Measurements from ENCODE around the gene TESK2.
A peak's percentile ranks its signal among the peaks of the same experiment; 100 is the strongest.

The TESK2 gene

DNA sequence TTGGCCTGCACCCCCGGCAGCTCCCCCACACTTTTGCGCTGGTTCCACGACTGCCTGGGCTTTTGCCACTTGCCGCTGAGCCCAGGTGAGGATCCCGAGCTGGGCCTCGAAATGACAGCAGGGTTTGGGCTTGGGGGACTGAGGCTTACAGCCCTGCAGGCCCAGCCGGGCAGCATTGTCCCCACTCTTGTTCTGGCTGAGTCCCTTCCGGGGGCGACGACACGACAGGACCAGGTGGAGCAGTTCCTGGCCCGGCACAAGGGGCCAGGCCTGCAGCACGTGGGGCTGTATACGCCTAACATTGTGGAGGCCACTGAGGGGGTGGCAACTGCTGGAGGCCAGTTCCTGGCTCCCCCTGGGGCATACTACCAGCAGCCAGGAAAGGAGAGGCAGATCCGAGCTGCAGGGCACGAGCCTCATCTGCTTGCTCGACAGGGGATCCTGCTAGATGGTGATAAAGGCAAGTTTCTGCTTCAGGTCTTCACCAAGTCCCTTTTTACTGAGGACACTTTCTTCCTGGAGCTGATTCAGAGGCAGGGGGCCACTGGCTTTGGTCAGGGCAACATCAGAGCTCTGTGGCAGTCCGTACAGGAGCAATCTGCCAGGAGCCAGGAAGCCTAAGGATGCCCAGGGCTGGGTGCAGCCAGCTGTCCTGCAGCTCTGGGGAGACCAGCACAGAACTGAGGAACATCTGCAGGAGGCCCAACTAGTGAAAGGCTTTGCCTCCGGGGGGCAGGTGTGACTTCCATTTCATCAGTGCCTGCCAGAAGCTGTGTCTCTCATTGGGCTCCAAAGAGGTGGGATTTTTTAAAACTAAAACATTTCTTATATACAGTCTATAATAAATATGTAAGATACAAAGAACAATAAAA is 163.1 kb downstream of the TESK2 start:
- H3K4me3 ChIP-seq (ENCODE audit: low read depth, low read length) = no peak overlapping the region
- H2AFZ ChIP-seq = no peak overlapping the region
- TF ChIP-seq, protein P1, sequence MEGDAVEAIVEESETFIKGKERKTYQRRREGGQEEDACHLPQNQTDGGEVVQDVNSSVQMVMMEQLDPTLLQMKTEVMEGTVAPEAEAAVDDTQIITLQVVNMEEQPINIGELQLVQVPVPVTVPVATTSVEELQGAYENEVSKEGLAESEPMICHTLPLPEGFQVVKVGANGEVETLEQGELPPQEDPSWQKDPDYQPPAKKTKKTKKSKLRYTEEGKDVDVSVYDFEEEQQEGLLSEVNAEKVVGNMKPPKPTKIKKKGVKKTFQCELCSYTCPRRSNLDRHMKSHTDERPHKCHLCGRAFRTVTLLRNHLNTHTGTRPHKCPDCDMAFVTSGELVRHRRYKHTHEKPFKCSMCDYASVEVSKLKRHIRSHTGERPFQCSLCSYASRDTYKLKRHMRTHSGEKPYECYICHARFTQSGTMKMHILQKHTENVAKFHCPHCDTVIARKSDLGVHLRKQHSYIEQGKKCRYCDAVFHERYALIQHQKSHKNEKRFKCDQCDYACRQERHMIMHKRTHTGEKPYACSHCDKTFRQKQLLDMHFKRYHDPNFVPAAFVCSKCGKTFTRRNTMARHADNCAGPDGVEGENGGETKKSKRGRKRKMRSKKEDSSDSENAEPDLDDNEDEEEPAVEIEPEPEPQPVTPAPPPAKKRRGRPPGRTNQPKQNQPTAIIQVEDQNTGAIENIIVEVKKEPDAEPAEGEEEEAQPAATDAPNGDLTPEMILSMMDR (IDR thresholded peaks at IDR 0.05) = no peak
- peak overlapping the region; percentile 77 for H3K4me2 ChIP-seq (ENCODE audit: low read length)
- no peak overlapping the region for H3K9ac ChIP-seq
- no peaks in the 10 kb centered on the region for H3K9me3 ChIP-seq (ENCODE audit: control insufficient read depth, low read length)
- no peak overlapping the region for H3K27ac ChIP-seq
- H3K79me2 ChIP-seq = no peaks in the 10 kb centered on the region
- no peaks in the 10 kb centered on the region for H3K4me1 ChIP-seq
- H3K27me3 ChIP-seq (ENCODE audit: control insufficient read depth, insufficient read depth, low read length) = no peaks in the 10 kb centered on the region
- H3K36me3 ChIP-seq (ENCODE audit: control insufficient read depth, insufficient read depth, low read length) = no peaks in the 10 kb centered on the region

DNA sequence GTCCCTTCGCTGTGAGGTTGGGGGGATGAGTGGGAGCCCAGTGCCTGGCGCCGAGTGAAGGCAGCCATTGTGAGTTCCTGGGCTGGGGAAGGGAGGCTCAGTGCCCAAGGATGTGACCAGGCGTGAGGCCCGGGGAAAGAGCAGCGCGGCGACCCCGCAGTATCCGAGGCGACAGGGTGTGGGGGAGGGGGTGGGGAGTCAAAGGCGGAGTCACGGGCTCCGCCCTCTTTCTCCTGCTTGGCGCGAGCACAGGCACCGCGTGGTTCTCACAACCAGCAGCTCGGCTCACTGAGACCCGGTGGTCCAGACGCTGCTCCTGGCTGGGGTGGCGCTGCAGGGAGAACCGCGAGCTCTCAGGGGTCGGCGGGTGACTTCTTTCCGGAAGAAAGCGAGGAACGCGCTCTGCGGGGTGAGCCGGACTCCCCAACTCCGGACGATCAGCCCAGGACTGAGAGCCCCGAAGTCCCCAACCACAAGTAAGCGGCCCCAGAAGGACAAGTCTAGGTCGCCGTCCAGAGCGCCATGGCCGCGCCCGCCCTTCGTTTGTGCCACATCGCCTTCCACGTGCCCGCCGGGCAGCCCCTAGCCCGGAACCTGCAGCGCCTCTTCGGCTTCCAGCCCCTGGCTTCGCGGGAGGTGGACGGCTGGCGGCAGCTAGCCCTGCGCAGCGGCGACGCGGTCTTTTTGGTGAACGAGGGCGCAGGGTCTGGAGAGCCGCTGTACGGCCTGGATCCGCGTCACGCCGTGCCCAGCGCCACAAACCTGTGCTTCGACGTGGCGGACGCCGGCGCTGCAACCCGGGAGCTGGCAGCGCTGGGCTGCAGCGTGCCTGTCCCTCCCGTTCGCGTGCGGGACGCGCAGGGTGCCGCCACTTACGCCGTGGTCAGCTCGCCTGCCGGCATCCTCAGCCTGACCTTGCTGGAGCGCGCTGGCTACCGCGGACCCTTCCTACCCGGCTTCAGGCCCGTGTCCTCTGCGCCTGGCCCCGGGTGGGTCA is 164.0 kb downstream of the TESK2 start, which contains the start of gene HPDL:
HPDL (plus strand) TSS at position 269 of the 997 bp plus-strand sequence; CDS start at position 523, 254 bp downstream.
- TF ChIP-seq, protein P1 (IDR thresholded peaks at IDR 0.05) = no peak
- H3K9ac ChIP-seq = no peak within 1 kb of the TSS

DNA sequence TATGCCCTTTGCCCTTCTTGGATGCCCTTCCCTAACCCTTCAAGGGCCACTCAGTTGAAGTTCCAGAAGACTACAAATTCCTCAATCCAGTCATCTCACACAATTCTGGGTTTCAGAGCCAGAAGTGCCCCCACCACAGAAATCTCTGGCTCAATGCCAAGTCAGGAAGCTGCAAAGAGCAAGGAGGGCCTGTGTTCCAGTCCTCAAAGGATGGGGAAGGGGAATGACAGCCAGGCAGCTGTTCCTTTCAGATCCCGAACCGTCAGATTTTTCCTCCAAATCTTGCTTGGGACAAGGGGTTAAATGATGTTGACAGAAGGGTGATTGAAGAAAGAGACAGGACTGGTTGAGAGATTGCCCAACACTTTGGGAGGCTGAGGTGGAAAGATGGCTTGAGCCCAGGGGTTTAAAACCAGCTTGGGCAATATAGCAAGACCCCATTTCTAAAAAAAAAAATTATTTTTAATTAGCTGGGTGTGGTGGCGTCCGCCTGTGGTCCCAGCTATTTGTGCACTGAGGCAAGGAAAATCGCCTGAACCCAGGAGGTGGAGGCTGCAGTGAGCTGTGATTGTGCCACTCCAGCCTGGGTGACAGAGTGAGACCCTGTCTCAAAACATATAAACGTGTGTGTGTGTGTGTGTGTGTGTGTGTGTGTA is 165.0 kb downstream of the TESK2 start:
- no peaks in the 10 kb centered on the region for H3K36me3 ChIP-seq (ENCODE audit: control insufficient read depth, insufficient read depth, low read length)
- TF ChIP-seq, protein P1 (IDR thresholded peaks at IDR 0.05) = no peak
- peak overlapping the region; percentile 77 for H3K4me2 ChIP-seq (ENCODE audit: low read length)
- H3K27me3 ChIP-seq (ENCODE audit: control insufficient read depth, insufficient read depth, low read length) = no peaks in the 10 kb centered on the region
- H3K9me3 ChIP-seq (ENCODE audit: control insufficient read depth, low read length) = no peaks in the 10 kb centered on the region
- no peak overlapping the region for H3K27ac ChIP-seq
- H2AFZ ChIP-seq = peak overlapping the region; percentile 83
- H3K4me1 ChIP-seq = no peaks in the 10 kb centered on the region
- no peak overlapping the region for H3K4me3 ChIP-seq (ENCODE audit: low read depth, low read length)
- H3K9ac ChIP-seq = no peak overlapping the region
- H3K79me2 ChIP-seq = no peaks in the 10 kb centered on the region

More for the DNA sequence above, 164.0 kb downstream of the TESK2 start, which contains the start of gene HPDL:
- Histone ChIP-seq H2AFZ (peak within 1 kb of the TSS; percentile 83), H3K36me3 (ENCODE audit: control insufficient read depth, insufficient read depth, low read length) (no peaks in the 10 kb centered on the region), H3K79me2 (no peaks in the 10 kb centered on the region), H3K27me3 (ENCODE audit: control insufficient read depth, insufficient read depth, low read length) (no peaks in the 10 kb centered on the region), H3K4me3 (ENCODE audit: low read depth, low read length) (peak within 1 kb of the TSS; percentile 54), H3K9me3 (ENCODE audit: control insufficient read depth, low read length) (no peaks in the 10 kb centered on the region), H3K27ac (no peak within 1 kb of the TSS), H3K4me1 (no peaks in the 10 kb centered on the region), H3K4me2 (ENCODE audit: low read length) (peak within 1 kb of the TSS; percentile 77)

DNA sequence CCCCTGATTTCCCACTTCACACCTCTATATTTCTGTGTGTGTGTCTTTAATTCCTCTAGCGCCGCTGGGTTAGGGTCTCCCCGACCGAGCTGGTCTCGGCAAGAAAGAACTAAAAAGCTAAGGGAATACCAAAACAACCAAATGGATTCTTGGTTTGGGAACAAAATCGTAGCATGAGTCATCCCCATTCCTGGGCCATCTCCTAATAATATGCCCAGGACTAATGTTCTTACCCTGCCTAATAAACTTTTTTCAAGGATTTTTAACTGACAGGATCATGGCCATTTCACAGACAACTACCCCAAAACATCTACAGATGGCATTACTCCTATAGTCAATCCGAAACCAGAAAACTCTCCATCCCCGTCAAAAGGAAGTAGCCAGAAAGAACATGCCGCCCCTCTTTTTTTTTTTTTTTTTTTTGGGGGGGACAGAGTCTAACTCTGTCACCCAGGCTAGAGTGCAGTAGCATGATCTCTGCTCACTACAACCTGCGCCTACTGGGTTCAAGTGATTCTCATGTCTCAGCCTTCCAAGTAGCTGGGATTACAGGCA is 168.4 kb downstream of the TESK2 start:
- no peaks in the 10 kb centered on the region for H3K36me3 ChIP-seq (ENCODE audit: control insufficient read depth, insufficient read depth, low read length)
- H3K4me3 ChIP-seq (ENCODE audit: low read depth, low read length) = no peak overlapping the region

More for the DNA sequence above, 168.4 kb downstream of the TESK2 start:
- H3K27me3 ChIP-seq (ENCODE audit: control insufficient read depth, insufficient read depth, low read length) = no peaks in the 10 kb centered on the region
- H3K9me3 ChIP-seq (ENCODE audit: control insufficient read depth, low read length) = no peaks in the 10 kb centered on the region
- no peaks in the 10 kb centered on the region for H3K4me1 ChIP-seq
- no peak overlapping the region for H2AFZ ChIP-seq
- H3K4me2 ChIP-seq (ENCODE audit: low read length) = no peak overlapping the region
- no peak overlapping the region for H3K27ac ChIP-seq
- TF ChIP-seq, protein P1 (IDR thresholded peaks at IDR 0.05) = no peak
- no peak overlapping the region for H3K9ac ChIP-seq
- no peaks in the 10 kb centered on the region for H3K79me2 ChIP-seq
